GM21423 (cell line): ENCODE data around the gene LIN54.
"Not testable (repeated sequence)": the region's sequence is repeated elsewhere in the genome, so short reads cannot be mapped to it uniquely, and the experiment has no call there.

ENCODE experiments used
- ATAC-seq: cut with Tn5 transposase; IDR thresholded peaks from one replicate; pipeline ENCODE4 v1.9.1; 2021; ENCODE audit warnings: mild to moderate bottlenecking, moderate library complexity; ENCODE audit not compliant: unreplicated experiment

Gene LIN54

GRCh38 chr4:83010522-83011318, at the start of gene LIN54:
TSS of gene LIN54 (minus strand) at chr4:83010823. CDS start at chr4:82984844, 25,979 bp downstream.
- ATAC-seq: peak; percentile 39

DNA sequence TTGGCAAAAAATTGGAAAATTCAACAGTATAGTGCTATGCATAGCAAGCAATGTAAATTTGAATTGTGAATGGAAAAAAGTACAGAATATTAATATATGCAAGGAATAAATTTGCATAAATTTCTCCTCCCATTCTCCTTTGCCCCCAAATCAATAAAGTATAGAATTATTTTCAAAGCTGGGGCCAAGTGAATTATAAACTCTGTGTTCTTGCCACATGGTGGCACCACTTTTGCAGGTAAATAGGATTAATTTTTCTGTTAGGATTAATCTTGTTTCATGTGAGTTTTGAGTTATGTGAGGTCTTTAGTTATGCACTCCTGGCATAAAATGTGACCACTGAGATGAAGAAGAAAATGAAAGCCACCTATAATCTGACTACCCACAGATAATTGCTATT, 44.3 kb upstream of the LIN54 start:
- ATAC-seq: no peak

GRCh38 chr4:83048781-83049180, 38.2 kb upstream of the LIN54 start:
- not testable (repeated sequence) for ATAC-seq

DNA sequence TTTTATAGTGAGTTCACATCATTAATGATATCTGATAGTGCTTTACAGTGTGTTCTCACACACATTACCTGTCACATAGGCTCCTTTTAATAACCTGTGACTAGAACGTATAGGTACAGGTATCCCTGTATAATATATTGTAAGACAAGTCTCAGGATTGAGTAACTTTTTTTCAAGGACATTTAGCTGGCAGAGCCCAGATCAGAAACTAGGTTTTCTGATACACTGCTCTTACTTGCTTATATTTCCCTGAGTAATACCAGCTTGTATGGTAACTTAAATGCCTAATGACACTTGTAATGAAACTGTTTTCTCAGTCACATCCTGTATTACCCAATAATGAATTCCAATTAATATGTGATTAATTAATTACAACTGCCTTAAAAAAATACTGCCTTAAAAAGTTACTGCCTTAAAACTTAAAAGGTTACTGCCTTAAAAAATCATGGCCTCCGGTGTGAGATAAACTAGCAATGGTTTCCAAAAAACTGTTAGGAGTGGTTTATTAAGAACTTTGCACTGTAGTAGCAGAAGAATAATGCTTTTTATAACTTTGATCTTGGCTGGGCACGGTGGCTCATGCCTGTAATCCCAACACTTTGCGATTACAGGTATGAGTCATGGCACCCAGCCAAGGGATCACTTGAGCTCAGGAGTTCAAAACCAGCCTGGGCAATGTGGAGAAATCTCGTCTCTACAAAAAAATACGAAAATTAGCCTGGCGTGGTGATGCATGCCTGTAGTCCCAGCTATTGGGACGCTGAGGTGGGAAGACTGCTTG, 36.3 kb upstream of the LIN54 start:
- no peak for ATAC-seq

- ATAC-seq: no peak
Observed at GRCh38 chr4:83043801-83044407, 33.3 kb upstream of the LIN54 start.

DNA sequence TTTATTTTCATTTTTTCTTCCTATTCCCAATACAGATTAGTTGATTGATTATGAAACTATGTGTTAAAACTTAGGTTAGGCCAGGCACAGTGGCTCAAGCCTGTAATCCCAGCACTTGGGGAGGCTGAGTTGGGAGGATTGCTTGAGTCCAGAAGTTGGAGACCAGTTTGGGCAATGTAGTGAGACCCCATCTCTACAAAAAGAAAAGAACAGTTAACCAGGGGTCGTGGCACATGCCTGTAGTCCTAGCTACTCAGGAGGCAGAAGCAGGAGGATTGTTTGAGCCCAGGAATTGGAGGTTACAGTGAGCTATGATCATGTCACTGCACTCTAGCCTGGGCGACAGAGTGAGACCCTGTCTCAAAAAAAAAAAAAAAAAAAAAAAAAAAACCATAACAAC, 32.5 kb upstream of the LIN54 start:
- ATAC-seq: not testable (repeated sequence)

DNA sequence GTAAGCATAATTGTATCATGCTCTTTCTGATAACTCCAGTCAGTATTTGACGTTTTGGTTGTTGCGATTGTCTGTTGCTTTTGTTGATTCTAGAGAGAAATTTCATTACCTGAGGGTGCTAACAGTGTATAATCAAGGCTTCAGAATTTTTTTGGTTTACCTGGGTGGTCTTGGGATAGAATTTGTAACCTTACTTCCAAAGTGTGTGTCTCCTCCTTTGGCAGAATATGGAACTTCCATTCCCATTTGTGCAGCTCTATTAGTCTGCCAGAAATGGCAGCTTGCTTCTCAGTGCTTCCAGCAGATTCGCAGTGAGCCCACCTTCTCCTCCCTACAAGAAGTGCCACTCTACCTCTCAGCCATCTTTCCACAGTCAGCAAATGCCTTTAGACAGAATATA, 29.6 kb upstream of the LIN54 start:
- ATAC-seq: no peak

DNA sequence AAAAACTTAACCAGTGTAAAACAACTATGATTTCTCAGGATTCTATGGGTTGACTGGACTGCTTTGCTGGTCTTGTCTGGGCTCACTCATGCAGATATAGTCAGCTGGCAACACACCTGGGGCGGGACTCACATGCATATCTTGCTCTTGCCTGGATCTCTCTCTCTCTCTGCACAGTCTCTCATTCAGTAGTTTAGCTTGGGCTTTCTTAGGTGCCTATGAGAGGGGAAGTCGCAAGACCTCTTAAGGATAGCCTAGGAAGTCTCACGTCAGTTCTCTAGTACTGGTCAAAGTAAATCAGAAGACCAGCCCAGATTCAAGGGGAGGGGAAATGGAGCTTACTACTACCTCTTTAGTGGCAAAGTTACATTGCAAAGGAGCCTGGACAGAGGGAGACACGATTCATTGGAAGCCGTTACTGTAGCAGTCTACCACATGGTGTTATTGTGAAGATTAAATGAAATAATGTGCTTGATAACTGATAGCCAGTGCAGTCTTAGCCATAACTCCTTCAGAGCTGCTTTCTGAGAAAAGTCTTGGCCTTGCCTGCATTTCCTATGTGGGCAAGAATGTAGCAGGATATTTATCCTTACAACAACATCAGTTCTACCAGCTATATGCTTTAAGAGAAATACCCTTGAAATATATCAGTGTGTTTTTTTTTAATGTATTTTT, 26.5 kb upstream of the LIN54 start:
- no peak for ATAC-seq

DNA sequence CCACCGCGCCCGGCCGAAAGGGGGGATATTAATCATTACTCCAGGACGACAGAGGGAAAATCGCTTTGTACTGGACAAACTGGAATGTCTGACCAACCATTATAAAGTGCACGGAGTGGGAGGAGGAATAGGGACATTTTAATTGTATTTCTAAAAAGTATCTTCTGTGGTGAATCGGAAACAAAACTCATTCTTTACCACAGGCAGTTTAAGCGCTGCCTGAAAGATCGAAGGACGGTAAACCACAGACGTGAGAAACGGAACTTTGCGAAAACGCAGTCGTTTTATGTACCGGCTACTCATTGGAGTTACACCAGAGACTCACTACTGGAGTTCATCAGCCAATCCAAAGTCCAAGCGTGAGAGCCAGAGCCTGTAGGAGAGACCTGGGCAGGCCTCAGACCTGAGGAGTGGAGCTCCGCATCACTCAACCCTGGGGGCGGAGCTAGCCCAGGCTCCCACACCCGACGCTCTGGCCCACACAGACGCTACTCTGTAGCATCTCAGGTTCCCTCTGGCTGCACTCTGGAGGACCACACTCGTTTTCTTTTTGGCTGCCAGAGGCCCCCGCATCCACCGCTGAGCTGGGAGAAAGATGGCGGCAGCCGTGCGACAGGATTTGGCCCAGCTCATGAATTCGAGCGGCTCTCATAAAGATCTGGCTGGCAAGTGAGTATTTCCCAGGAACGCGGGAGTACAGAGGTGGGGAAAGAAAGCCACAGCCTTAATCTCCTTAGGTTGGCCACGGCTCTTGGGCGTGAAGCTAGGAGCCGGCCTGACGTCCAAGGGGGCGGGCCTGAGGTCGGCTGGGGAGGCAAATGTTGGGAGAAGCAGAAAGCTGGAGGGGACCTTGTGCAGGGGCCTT, 24.2 kb upstream of the LIN54 start, which contains the start of gene COPS4:
Gene COPS4 (plus strand): TSS at position 554 of the 865 bp plus-strand sequence. CDS start 42 bp downstream, at position 596.
- ATAC-seq: peak; percentile 99

DNA sequence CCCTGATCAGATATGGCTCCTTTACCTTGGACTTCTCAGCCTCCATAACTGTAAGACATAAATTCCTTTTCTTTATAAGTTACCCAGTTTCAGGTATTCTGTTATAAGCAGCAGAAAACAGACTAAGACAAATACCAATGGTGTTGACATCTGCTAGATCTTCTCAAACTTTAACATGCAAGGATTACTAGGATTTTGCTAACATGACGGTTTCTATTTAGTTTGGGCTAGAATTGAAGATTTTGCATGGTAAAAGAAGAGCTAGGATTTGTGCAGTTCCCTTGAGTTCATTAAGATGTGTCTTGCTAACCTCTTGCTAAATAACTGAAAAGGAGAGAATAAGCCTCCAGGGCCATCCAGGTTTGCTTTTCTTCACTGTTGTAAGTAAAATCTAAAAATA, 19.1 kb upstream of the LIN54 start:
- ATAC-seq: no peak

DNA sequence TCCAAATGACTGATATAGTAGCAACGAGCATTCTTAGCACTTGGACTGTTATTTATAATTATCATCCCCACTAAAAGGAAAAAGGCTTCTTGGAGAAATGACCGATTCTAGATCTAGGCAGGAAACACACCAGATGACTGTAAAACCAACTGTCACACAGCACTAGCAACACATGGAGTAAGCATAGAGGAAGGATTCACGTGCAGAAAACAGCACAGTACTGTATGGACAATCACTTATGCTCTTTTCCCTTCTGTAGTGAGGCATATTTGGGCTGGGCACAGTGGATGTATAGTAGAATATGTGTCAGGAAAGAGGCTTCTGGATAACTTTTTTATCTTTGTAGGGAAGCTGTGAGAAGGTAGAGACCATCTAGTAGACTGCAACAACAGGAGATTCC, 18.4 kb upstream of the LIN54 start:
- no peak for ATAC-seq

GRCh38 chr4:83025563-83025962, 14.9 kb upstream of the LIN54 start:
- no peak for ATAC-seq

DNA sequence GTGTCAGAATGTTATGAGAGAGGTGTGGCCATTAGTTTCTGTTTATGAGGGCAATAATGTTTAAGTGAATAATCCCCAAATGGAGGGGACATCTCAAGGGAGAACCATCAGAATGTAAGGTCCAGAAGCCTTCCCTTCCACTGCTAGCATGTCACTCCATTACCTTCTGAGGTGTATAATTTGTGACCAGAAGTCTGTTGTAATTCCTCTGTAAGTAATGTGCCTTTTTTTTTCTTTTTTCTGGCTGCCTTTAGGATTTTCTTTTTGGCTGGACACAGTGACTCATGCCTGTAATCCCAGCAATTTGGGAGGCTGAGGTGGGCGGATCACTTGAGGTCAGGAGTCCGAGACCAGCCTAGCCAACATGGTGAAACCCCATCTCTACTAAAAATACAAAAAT, 13.6 kb upstream of the LIN54 start:
- no peak for ATAC-seq

- not testable (repeated sequence) for ATAC-seq
Observed at GRCh38 chr4:83023599-83023998, 13.0 kb upstream of the LIN54 start.

- no peak for ATAC-seq
Observed at GRCh38 chr4:83022724-83023450, 12.3 kb upstream of the LIN54 start.

DNA sequence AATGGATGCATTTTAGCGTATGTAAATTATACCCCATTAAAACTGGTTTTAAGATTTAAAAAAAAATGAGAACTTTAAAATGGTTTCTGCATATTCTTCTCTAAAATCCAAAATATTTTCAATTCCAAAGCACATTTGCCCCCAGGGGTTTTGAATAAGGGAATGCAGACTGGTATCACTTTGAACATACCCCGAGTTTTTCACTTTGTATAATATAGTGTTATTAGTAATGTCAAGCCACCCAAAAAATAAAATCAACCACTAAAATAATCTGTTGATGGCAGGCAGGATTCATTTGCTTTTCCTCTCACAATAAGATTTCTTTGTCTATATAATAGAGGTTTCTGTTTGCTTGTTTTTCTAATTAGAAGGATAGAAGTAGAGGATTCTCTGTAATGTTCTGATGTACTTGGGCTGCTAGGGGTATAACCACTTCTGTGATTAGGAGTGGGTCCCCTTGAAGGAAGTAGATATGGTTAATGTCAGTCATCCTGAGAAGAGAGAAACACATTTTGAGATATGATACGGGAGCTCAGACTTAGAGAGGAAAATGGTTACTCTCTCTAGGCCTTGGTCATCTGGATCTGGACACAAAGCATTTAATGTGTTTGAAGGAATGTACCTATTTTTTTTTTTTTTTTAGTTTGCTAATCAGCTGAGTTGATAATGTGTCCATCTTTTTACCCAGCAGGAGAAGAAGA, 9.3 kb upstream of the LIN54 start:
- peak; percentile 70 for ATAC-seq

GRCh38 chr4:83013902-83014301, 3.3 kb upstream of the LIN54 start:
- ATAC-seq: no peak

- no peak for ATAC-seq
Observed at GRCh38 chr4:83013420-83013867, 2.8 kb upstream of the LIN54 start.
